HG03439 (cell line): Measurements from ENCODE around the gene SYN1.
"Not testable (repeated sequence)": the region's sequence is repeated elsewhere in the genome, so short reads cannot be mapped to it uniquely, and the experiment has no call there.

Experiments
- ATAC-seq: cut with Tn5 transposase; IDR thresholded peaks from one replicate; pipeline ENCODE4 v1.9.1; 2021; ENCODE audit warnings: mild to moderate bottlenecking, moderate library complexity; ENCODE audit not compliant: unreplicated experiment

The SYN1 gene

GRCh38 chrX:47603125-47603524 is 16.5 kb downstream of the SYN1 start:
- ATAC-seq = not testable (repeated sequence)

- ATAC-seq = no peak
Measured at GRCh38 chrX:47597222-47597621, 22.4 kb downstream of the SYN1 start.

- ATAC-seq = no peak
Measured at GRCh38 chrX:47596256-47596655, 23.4 kb downstream of the SYN1 start.

GRCh38 chrX:47595716-47596251 is 23.9 kb downstream of the SYN1 start:
- no peak for ATAC-seq

GRCh38 chrX:47593522-47593921 is 26.1 kb downstream of the SYN1 start:
- ATAC-seq = no peak

- no peak for ATAC-seq
Measured at GRCh38 chrX:47590984-47591383, 28.7 kb downstream of the SYN1 start.

- ATAC-seq = no peak
Measured at GRCh38 chrX:47587906-47588735, 31.5 kb downstream of the SYN1 start.

- ATAC-seq = no peak
Measured at GRCh38 chrX:47587091-47587891, 32.4 kb downstream of the SYN1 start.

- no peak for ATAC-seq
Measured at GRCh38 chrX:47586043-47586787, 33.4 kb downstream of the SYN1 start.

GRCh38 chrX:47585273-47585672 is 34.4 kb downstream of the SYN1 start:
- no peak for ATAC-seq

GRCh38 chrX:47584714-47585113 is 34.9 kb downstream of the SYN1 start:
- ATAC-seq = no peak

- no peak for ATAC-seq
Measured at GRCh38 chrX:47583240-47583861, 36.3 kb downstream of the SYN1 start.

- ATAC-seq = peak; percentile 68
Measured at GRCh38 chrX:47581731-47582647, 37.7 kb downstream of the SYN1 start, which contains the start of gene TIMP1. TIMP1 (plus strand) TSS chrX:47582436; CDS start chrX:47583416, 980 bp downstream.

- no peak for ATAC-seq
Measured at GRCh38 chrX:47579537-47579936, 40.1 kb downstream of the SYN1 start.

- ATAC-seq = no peak
Measured at GRCh38 chrX:47578692-47579091, 41.0 kb downstream of the SYN1 start.

GRCh38 chrX:47577901-47578300 is 41.8 kb downstream of the SYN1 start:
- ATAC-seq = no peak

- no peak for ATAC-seq
Measured at GRCh38 chrX:47577424-47577823, 42.2 kb downstream of the SYN1 start.

- ATAC-seq = no peak
Measured at GRCh38 chrX:47576021-47576898, 43.4 kb downstream of the SYN1 start.
